ENCODE results near the gene NGB. TPM values are rescaled to one million over a fixed set of nuclear protein-coding genes. Genes with fewer than 3 reads are reported as not detected.

NGB gene
- total RNA-seq, 1 donor from 2014 or later: 0.12 TPM

- H3K4me3 ChIP-seq (ENCODE audit: low read depth, low read length): no peak overlapping the region
- no peak for TF ChIP-seq CTCF (conservative IDR thresholded peaks at IDR 0.05; ENCODE audit: low read depth, low read length)
Measured at GRCh38 chr14:77230914-77231313, 40.1 kb downstream of the NGB start.

GRCh38 chr14:77228056-77228455, 43.0 kb downstream of the NGB start:
- DNase-seq (ENCODE audit: low read depth): no peak
- no peak overlapping the region for H3K4me3 ChIP-seq (ENCODE audit: low read depth, low read length)
- no peak for TF ChIP-seq CTCF (conservative IDR thresholded peaks at IDR 0.05; ENCODE audit: low read depth, low read length)

More at GRCh38 chr14:77230914-77231313, 40.1 kb downstream of the NGB start:
- no peak for DNase-seq (ENCODE audit: low read depth)

- H3K4me3 ChIP-seq (ENCODE audit: low read depth, low read length): no peak overlapping the region
- DNase-seq (ENCODE audit: low read depth): no peak
- TF ChIP-seq CTCF (conservative IDR thresholded peaks at IDR 0.05; ENCODE audit: low read depth, low read length): no peak
Measured at GRCh38 chr14:77225892-77226557, 45.0 kb downstream of the NGB start.

- no peak overlapping the region for H3K4me3 ChIP-seq (ENCODE audit: low read depth, low read length)
- no peak for DNase-seq (ENCODE audit: low read depth)
- TF ChIP-seq CTCF (conservative IDR thresholded peaks at IDR 0.05; ENCODE audit: low read depth, low read length): no peak
Measured at GRCh38 chr14:77225254-77225653, 45.8 kb downstream of the NGB start.

GRCh38 chr14:77224212-77224611, 46.8 kb downstream of the NGB start:
- no peak for TF ChIP-seq CTCF (conservative IDR thresholded peaks at IDR 0.05; ENCODE audit: low read depth, low read length)
- no peak for DNase-seq (ENCODE audit: low read depth)
- no peak overlapping the region for H3K4me3 ChIP-seq (ENCODE audit: low read depth, low read length)

GRCh38 chr14:77222546-77223225, 48.3 kb downstream of the NGB start:
- DNase-seq (ENCODE audit: low read depth): no peak
- no peak for TF ChIP-seq CTCF (conservative IDR thresholded peaks at IDR 0.05; ENCODE audit: low read depth, low read length)
- H3K4me3 ChIP-seq (ENCODE audit: low read depth, low read length): no peak overlapping the region
